KMS-11 (cell line): ENCODE results near the gene CACNA1A.

Experiments used
- H2AFZ ChIP-seq: fragments of 200-600 bp; sonication (generic); 2 replicates; pipeline ENCODE4 v1.6.1; 2016; ENCODE audit warnings: antibody characterized with exemption, mixed run types, low read depth
- H3K27ac ChIP-seq: fragments of 200-600 bp; sonication (generic); 2 replicates; pipeline ENCODE4 v1.6.1; 2016; ENCODE audit warnings: mild to moderate bottlenecking, mixed run types
- H3K27me3 ChIP-seq: fragments of 200-600 bp; sonication (generic); 2 replicates; pipeline ENCODE4 v1.6.1; 2017; ENCODE audit warnings: mild to moderate bottlenecking, low read depth, mixed run types, moderate library complexity; ENCODE audit not compliant: insufficient read depth
- H3K36me3 ChIP-seq: fragments of 200-600 bp; sonication (generic); 2 replicates; pipeline ENCODE4 v1.6.1; 2017; ENCODE audit warnings: mild to moderate bottlenecking, mixed run types; ENCODE audit not compliant: insufficient read depth
- H3K4me1 ChIP-seq: fragments of 200-600 bp; sonication (generic); 2 replicates; pipeline ENCODE4 v1.6.1; 2016; ENCODE audit warnings: mild to moderate bottlenecking, low read depth, mixed run types; ENCODE audit not compliant: poor library complexity, severe bottlenecking
- H3K4me2 ChIP-seq: fragments of 200-600 bp; sonication (generic); 2 replicates; pipeline ENCODE4 v1.7.0; 2016; ENCODE audit warnings: mild to moderate bottlenecking, mixed run types
- H3K4me3 ChIP-seq: fragments of 200-600 bp; sonication (generic); IDR thresholded peaks from 2 replicates; pipeline ENCODE4 v1.6.1; 2017; ENCODE audit warnings: low read depth, low read length, mixed read lengths; ENCODE audit not compliant: insufficient read depth
- H3K79me2 ChIP-seq: fragments of 200-600 bp; sonication (generic); 2 replicates; pipeline ENCODE4 v1.6.1; 2016; ENCODE audit warnings: low read depth, mixed run types; ENCODE audit not compliant: insufficient read depth
- H3K9ac ChIP-seq: fragments of 200-600 bp; sonication (generic); 2 replicates; pipeline ENCODE4 v1.6.1; 2016; ENCODE audit warnings: mild to moderate bottlenecking, mixed run types
- H4K20me1 ChIP-seq: fragments of 200-600 bp; sonication (generic); 2 replicates; pipeline ENCODE4 v1.6.1; 2016; ENCODE audit warnings: mild to moderate bottlenecking, mixed run types; ENCODE audit not compliant: insufficient read depth
- CTCF ChIP-seq: fragments of 200-600 bp; sonication (generic); conservative IDR thresholded peaks from 2 replicates; pipeline ENCODE4 v1.6.1; 2017; ENCODE audit warnings: low read depth, mild to moderate bottlenecking, antibody characterized with exemption, low read length, moderate library complexity, mixed read lengths

The CACNA1A gene

GRCh38 chr19:13244920-13245319 is 261.4 kb downstream of the CACNA1A start:
- no peak for TF ChIP-seq CTCF
- H3K4me1 ChIP-seq: no peaks in the 10 kb centered on the region
- H3K4me2 ChIP-seq: no peak overlapping the region
- H4K20me1 ChIP-seq: no peaks in the 10 kb centered on the region
- H3K27ac ChIP-seq: no peak overlapping the region
- peaks cover 36% of the 10 kb centered on the region for H3K27me3 ChIP-seq
- H3K36me3 ChIP-seq: no peaks in the 10 kb centered on the region
- no peak overlapping the region for H3K4me3 ChIP-seq
- no peak overlapping the region for H2AFZ ChIP-seq
- no peak overlapping the region for H3K9ac ChIP-seq
- H3K79me2 ChIP-seq: no peaks in the 10 kb centered on the region

GRCh38 chr19:13241231-13242104 is 264.8 kb downstream of the CACNA1A start:
- Histone ChIP-seq H4K20me1 (no peaks in the 10 kb centered on the region), H3K79me2 (no peaks in the 10 kb centered on the region), H3K4me1 (no peaks in the 10 kb centered on the region), H2AFZ (no peak overlapping the region), H3K4me2 (no peak overlapping the region), H3K36me3 (no peaks in the 10 kb centered on the region), H3K4me3 (no peak overlapping the region), H3K27ac (no peak overlapping the region), H3K27me3 (peaks cover 38% of the 10 kb centered on the region), H3K9ac (no peak overlapping the region)
- no peak for TF ChIP-seq CTCF

- no peak for TF ChIP-seq CTCF
- Histone ChIP-seq H3K27ac (no peak overlapping the region), H4K20me1 (no peaks in the 10 kb centered on the region), H3K9ac (no peak overlapping the region), H3K27me3 (peaks cover 47% of the 10 kb centered on the region), H3K4me2 (no peak overlapping the region), H3K4me3 (no peak overlapping the region), H3K4me1 (no peaks in the 10 kb centered on the region), H3K36me3 (no peaks in the 10 kb centered on the region), H2AFZ (no peak overlapping the region), H3K79me2 (no peaks in the 10 kb centered on the region)
These were observed 265.8 kb downstream of the CACNA1A start for GRCh38 chr19:13240312-13241022.

GRCh38 chr19:13238891-13239534 is 267.3 kb downstream of the CACNA1A start:
- TF ChIP-seq CTCF: no peak
- Histone ChIP-seq H4K20me1 (no peaks in the 10 kb centered on the region), H3K27me3 (peaks cover 56% of the 10 kb centered on the region), H2AFZ (no peak overlapping the region), H3K79me2 (no peaks in the 10 kb centered on the region), H3K4me3 (no peak overlapping the region), H3K4me1 (no peaks in the 10 kb centered on the region), H3K9ac (no peak overlapping the region), H3K27ac (no peak overlapping the region), H3K36me3 (no peaks in the 10 kb centered on the region), H3K4me2 (no peak overlapping the region)
